ENCODE data around the gene GPR12. TPM values are rescaled to one million over a fixed set of nuclear protein-coding genes. Genes with fewer than 3 reads are reported as not detected.

Gene GPR12
- total RNA-seq (2014; rRNA removed; shearing (Covaris generic)), result not detected in 2 replicates
- not detected in 2 replicates for total RNA-seq (2022)
- percentile 21 among the genes with signal in this experiment for Bru-seq, nascent RNA
- not detected for BruChase-seq, experiment 1, labeled RNA remaining after a 6-hour chase
- BruChase-seq, experiment 2, labeled RNA remaining after a 2-hour chase, result percentile 17 among the genes with signal in this experiment
- long read RNA-seq, result 0 reads

- H3K36me3 ChIP-seq (ENCODE audit: insufficient read depth, low read length), result no peaks in the 10 kb centered on the region
- no peaks in the 10 kb centered on the region for H3K9me3 ChIP-seq (ENCODE audit: low read length)
- no peak within 1 kb of the TSS for H3K4me3 ChIP-seq (ENCODE audit: low read depth, low read length, poor library complexity, severe bottlenecking)
- no peaks in the 10 kb centered on the region for H4K20me1 ChIP-seq (ENCODE audit: insufficient read depth, low read length)
- H3K9me2 ChIP-seq (ENCODE audit: insufficient read depth, low read length), result no peaks in the 10 kb centered on the region
- no peak for DNase-seq (ENCODE audit: low spot score)
- H3K79me2 ChIP-seq (ENCODE audit: insufficient read depth, low read depth, low read length), result no peaks in the 10 kb centered on the region
- no TSS peak for BruUV-seq (replicated peaks)
- TF ChIP-seq CTCF (conservative IDR thresholded peaks at IDR 0.05; ENCODE audit: low read length) (no peak), EZH2phosphoT487 (IDR thresholded peaks at IDR 0.05; ENCODE audit: borderline replicate concordance, low read depth, low read length) (no peak)
- H2AFZ ChIP-seq (ENCODE audit: low read length), result no peak within 1 kb of the TSS
- intact Hi-C loops (cut with micrococcal nuclease; ENCODE audit: unreplicated experiment), result no loop called here
- H3K4me1 ChIP-seq (ENCODE audit: insufficient read depth, low read length, poor library complexity, severe bottlenecking), result no peaks in the 10 kb centered on the region
- POLR2A ChIA-PET, result interaction anchor here (0.6 kb wide), 1 partner anchor 187 kb away, joined by 5 read pairs; no protein-coding TSS in a partner anchor
- CTCF ChIA-PET (ENCODE audit: unreplicated experiment), result no interaction called here
- H3K27ac ChIP-seq (ENCODE audit: low read depth, low read length, poor library complexity, severe bottlenecking), result no peak within 1 kb of the TSS
- H3K4me2 ChIP-seq (ENCODE audit: low read length), result no peak within 1 kb of the TSS
These were observed at the start of gene GPR12 for GRCh38 chr13:26759907-26760831. Gene GPR12 (minus strand): TSS chr13:26760786. CDS start chr13:26759827, 959 bp downstream.

GRCh38 chr13:26810095-26810494, 49.5 kb upstream of the GPR12 start:
- ChIA-PET CTCF (ENCODE audit: unreplicated experiment) (no interaction called here), POLR2A (no interaction called here)
- BruUV-seq (replicated peaks), result no TSS peak
- Histone ChIP-seq H3K9me3 (ENCODE audit: low read length) (no peaks in the 10 kb centered on the region), H3K27ac (ENCODE audit: low read depth, low read length, poor library complexity, severe bottlenecking) (no peak overlapping the region), H3K36me3 (ENCODE audit: insufficient read depth, low read length) (no peaks in the 10 kb centered on the region), H3K79me2 (ENCODE audit: insufficient read depth, low read depth, low read length) (no peaks in the 10 kb centered on the region), H2AFZ (ENCODE audit: low read length) (no peak overlapping the region), H3K4me2 (ENCODE audit: low read length) (no peak overlapping the region), H3K4me1 (ENCODE audit: insufficient read depth, low read length, poor library complexity, severe bottlenecking) (no peaks in the 10 kb centered on the region), H4K20me1 (ENCODE audit: insufficient read depth, low read length) (no peaks in the 10 kb centered on the region), H3K9me2 (ENCODE audit: insufficient read depth, low read length) (no peaks in the 10 kb centered on the region), H3K4me3 (ENCODE audit: low read depth, low read length, poor library complexity, severe bottlenecking) (no peak overlapping the region)
- no peak for TF ChIP-seq EZH2phosphoT487 (IDR thresholded peaks at IDR 0.05; ENCODE audit: borderline replicate concordance, low read depth, low read length)
- no peak for TF ChIP-seq CTCF (conservative IDR thresholded peaks at IDR 0.05; ENCODE audit: low read length)
- intact Hi-C loops (cut with micrococcal nuclease; ENCODE audit: unreplicated experiment), result no loop called here
- no peak for DNase-seq (ENCODE audit: low spot score)

GRCh38 chr13:26806891-26807290, 46.3 kb upstream of the GPR12 start:
- Histone ChIP-seq H3K4me3 (ENCODE audit: low read depth, low read length, poor library complexity, severe bottlenecking) (no peak overlapping the region), H3K4me2 (ENCODE audit: low read length) (no peak overlapping the region), H3K9me3 (ENCODE audit: low read length) (no peaks in the 10 kb centered on the region), H3K79me2 (ENCODE audit: insufficient read depth, low read depth, low read length) (no peaks in the 10 kb centered on the region), H3K9me2 (ENCODE audit: insufficient read depth, low read length) (no peaks in the 10 kb centered on the region), H3K4me1 (ENCODE audit: insufficient read depth, low read length, poor library complexity, severe bottlenecking) (no peaks in the 10 kb centered on the region), H4K20me1 (ENCODE audit: insufficient read depth, low read length) (no peaks in the 10 kb centered on the region), H3K36me3 (ENCODE audit: insufficient read depth, low read length) (no peaks in the 10 kb centered on the region), H2AFZ (ENCODE audit: low read length) (no peak overlapping the region), H3K27ac (ENCODE audit: low read depth, low read length, poor library complexity, severe bottlenecking) (no peak overlapping the region)
- ChIA-PET CTCF (ENCODE audit: unreplicated experiment) (no interaction called here), POLR2A (no interaction called here)
- TF ChIP-seq CTCF (conservative IDR thresholded peaks at IDR 0.05; ENCODE audit: low read length) (no peak), EZH2phosphoT487 (IDR thresholded peaks at IDR 0.05; ENCODE audit: borderline replicate concordance, low read depth, low read length) (no peak)
- intact Hi-C loops (cut with micrococcal nuclease; ENCODE audit: unreplicated experiment), result no loop called here
- no TSS peak for BruUV-seq (replicated peaks)
- DNase-seq (ENCODE audit: low spot score), result no peak
